Testis (tissue), 2 donors: Measurements from ENCODE around the gene CCDC59.

Source experiments
- POLR2A ChIP-seq: fragments of 450-650 bp; IDR thresholded peaks from one replicate; pipeline ENCODE4 v1.6.1; 2017; ENCODE audit warnings: antibody characterized with exemption, mild to moderate bottlenecking, moderate library complexity
- TF ChIP-seq, protein P1 (sequence below), 3 experiments: fragments of 450-650 bp in 2 of 3; fragments of 200-600 bp in 1 of 3; sonication (generic) in 1 of 3; IDR thresholded peaks; one replicate each; pipeline ENCODE4 v1.5.1; 2016 to 2019; ENCODE audit warnings: antibody characterized with exemption in 3 of 3, mild to moderate bottlenecking in 2 of 3, moderate library complexity in 1 of 3

DNA sequence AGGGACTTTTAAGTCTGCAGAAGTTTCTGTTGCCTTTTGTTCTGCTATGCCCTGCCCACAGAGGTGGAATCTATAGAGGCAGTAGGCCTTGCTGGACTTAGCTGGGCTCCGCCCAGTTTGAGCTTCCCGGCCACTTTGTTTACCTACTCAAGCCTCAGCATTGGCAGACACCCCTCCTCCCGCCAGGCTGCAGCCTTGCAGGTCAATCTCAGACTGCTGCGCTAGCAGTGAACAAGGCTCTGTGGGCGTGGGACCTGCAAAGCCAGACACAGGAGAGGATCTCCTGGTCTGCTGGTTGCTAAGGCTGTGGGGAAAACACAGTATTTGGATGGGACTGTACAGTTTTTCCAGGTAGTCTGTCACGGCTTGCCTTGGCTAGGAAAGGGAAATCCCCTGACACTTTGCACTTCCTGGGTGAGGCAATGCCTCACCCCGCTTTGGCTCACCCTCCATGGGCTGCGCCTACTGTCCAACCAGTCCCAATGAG lies 43.7 kb downstream of the CCDC59 start:
- TF ChIP-seq POLR2A, result no peak
- TF ChIP-seq, protein P1, sequence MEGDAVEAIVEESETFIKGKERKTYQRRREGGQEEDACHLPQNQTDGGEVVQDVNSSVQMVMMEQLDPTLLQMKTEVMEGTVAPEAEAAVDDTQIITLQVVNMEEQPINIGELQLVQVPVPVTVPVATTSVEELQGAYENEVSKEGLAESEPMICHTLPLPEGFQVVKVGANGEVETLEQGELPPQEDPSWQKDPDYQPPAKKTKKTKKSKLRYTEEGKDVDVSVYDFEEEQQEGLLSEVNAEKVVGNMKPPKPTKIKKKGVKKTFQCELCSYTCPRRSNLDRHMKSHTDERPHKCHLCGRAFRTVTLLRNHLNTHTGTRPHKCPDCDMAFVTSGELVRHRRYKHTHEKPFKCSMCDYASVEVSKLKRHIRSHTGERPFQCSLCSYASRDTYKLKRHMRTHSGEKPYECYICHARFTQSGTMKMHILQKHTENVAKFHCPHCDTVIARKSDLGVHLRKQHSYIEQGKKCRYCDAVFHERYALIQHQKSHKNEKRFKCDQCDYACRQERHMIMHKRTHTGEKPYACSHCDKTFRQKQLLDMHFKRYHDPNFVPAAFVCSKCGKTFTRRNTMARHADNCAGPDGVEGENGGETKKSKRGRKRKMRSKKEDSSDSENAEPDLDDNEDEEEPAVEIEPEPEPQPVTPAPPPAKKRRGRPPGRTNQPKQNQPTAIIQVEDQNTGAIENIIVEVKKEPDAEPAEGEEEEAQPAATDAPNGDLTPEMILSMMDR (IDR thresholded peaks at IDR 0.05), result no peak
